PC-3 (cell line): ENCODE measurements around the gene AIG1. TPM values are rescaled to one million over a fixed set of nuclear protein-coding genes. Genes with fewer than 3 reads are reported as not detected.

Experiments used
- ATAC-seq: fragments of 200-7000 bp; cut with Tn5 transposase; 2 replicates; pipeline ENCODE4 v1.9.1; 2020; ENCODE audit warnings: mild to moderate bottlenecking, moderate library complexity
- BruUV-seq: library from RNA; stranded (reverse); fragments of 400-500 nt; replicated peaks from 2 replicates; lab custom pipeline; 2021; lab: Mats Ljungman, UMichigan
- CTCF ChIA-PET: fragments of 300-600 bp; sonication (Branson Sonifier 250); formaldehyde crosslinking; loops from one replicate; lab custom pipeline; 2022; ENCODE audit warnings: antibody characterized with exemption; lab: Charles Lee
- POLR2A ChIA-PET: fragments of 300-600 bp; sonication (Branson Sonifier 250); formaldehyde crosslinking; loops from one replicate; lab custom pipeline; 2022; ENCODE audit warnings: antibody characterized with exemption; ENCODE audit not compliant: unreplicated experiment; lab: Charles Lee
- DNase-seq: peaks from one replicate; pipeline ENCODE4 v3.0.0-alpha.2; 2015
- H2AFZ ChIP-seq: fragments of 300-600 bp; sonication (generic); 2 replicates; pipeline ENCODE4 v1.6.0; 2016; ENCODE audit warnings: antibody characterized with exemption, low read length
- H3F3A ChIP-seq: fragments of 300-600 bp; sonication (generic); one replicate; pipeline ENCODE4 v1.6.0; 2017; ENCODE audit warnings: antibody characterized with exemption, low read length, control low read depth, mild to moderate bottlenecking; ENCODE audit not compliant: unreplicated experiment
- H3K27ac ChIP-seq: fragments of 300-600 bp; sonication (generic); 2 replicates; pipeline ENCODE4 v1.5.1; 2016; ENCODE audit warnings: mild to moderate bottlenecking, low read length
- H3K27me3 ChIP-seq: fragments of 300-600 bp; sonication (generic); 2 replicates; pipeline ENCODE4 v1.6.1; 2016; ENCODE audit warnings: low read length, mixed read lengths
- H3K36me3 ChIP-seq: fragments of 300-600 bp; sonication (generic); 2 replicates; pipeline ENCODE4 v1.6.1; 2016; ENCODE audit warnings: low read depth, mixed run types, low read length, mixed read lengths
- H3K4me1 ChIP-seq: fragments of 300-600 bp; sonication (generic); 2 replicates; pipeline ENCODE4 v1.5.1; 2016; ENCODE audit warnings: low read length; ENCODE audit not compliant: insufficient read depth
- H3K4me2 ChIP-seq: fragments of 300-600 bp; sonication (generic); 2 replicates; pipeline ENCODE4 v1.6.0; 2016; ENCODE audit warnings: low read length
- H3K4me3 ChIP-seq: fragments of 300-600 bp; sonication (generic); 2 replicates; pipeline ENCODE4 v1.5.1; 2016; ENCODE audit warnings: mild to moderate bottlenecking, low read length, mixed read lengths
- H3K79me2 ChIP-seq: fragments of 300-600 bp; sonication (generic); 2 replicates; pipeline ENCODE4 v1.6.1; 2017; ENCODE audit warnings: low read length, mixed read lengths
- H3K9ac ChIP-seq: fragments of 300-600 bp; sonication (generic); 2 replicates; pipeline ENCODE4 v1.6.0; 2016; ENCODE audit warnings: mild to moderate bottlenecking, low read length
- H3K9me2 ChIP-seq: fragments of 300-600 bp; sonication (generic); replicated peaks from 2 replicates; pipeline ENCODE4 v1.6.1; 2016; ENCODE audit warnings: mixed run types, low read length, mixed read lengths
- H3K9me3 ChIP-seq: fragments of 300-600 bp; sonication (generic); 2 replicates; pipeline ENCODE4 v1.6.1; 2016; ENCODE audit warnings: low read length, mixed read lengths
- H4K20me1 ChIP-seq: fragments of 300-600 bp; sonication (generic); 2 replicates; pipeline ENCODE4 v1.6.1; 2016; ENCODE audit warnings: low read length, mixed read lengths
- EZH2 ChIP-seq: fragments of 300-600 bp; sonication (generic); IDR thresholded peaks from one replicate; pipeline ENCODE4 v1.6.1; 2017; ENCODE audit warnings: antibody characterized with exemption, mild to moderate bottlenecking, low read length; ENCODE audit not compliant: unreplicated experiment
- EZH2phosphoT487 ChIP-seq: fragments of 300-600 bp; sonication (generic); IDR thresholded peaks from 2 replicates; pipeline ENCODE4 v1.6.1; 2018; ENCODE audit warnings: mild to moderate bottlenecking, antibody characterized with exemption, low read length, borderline replicate concordance
- intact Hi-C: fragments of 100-400 bp; cut with micrococcal nuclease; formaldehyde crosslinking; loops from 2 replicates; pipeline ENCODE4 v1.9.0; 2023
- total RNA-seq: library from RNA; depleted of rRNA; stranded (reverse); fragments of >200 nt; gene quantifications from 2 replicates; pipeline ENCODE4 v1.2.3, GENCODE V29; 2014
- TF ChIP-seq, protein P1 (sequence below): fragments of 300-600 bp; sonication (generic); conservative IDR thresholded peaks from 2 replicates; pipeline ENCODE4 v1.5.1; 2017; ENCODE audit warnings: antibody characterized with exemption, low read depth, mild to moderate bottlenecking, low read length

The AIG1 gene
- total RNA-seq, 1 experiment from 2014 or later: 32.7 TPM

DNA sequence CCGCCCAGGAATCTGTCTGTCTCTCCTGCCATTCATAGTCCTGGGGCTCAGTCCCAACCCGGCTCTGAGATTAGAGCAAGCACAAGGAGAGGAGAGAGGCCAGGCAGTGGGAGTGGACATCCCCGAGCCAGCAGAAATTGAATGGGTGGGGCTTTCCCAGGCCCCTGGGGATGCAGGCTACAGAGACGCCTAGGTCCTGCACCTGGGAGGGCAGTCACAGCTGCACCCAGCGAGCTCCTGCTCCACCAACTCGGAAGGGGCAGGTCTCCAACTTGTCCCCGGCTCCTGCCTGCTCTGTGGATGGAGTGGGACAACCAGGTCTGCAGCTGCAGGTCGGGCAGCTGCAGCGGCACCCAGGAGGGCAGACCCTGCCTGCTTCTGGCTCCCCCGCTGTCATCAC, 11.1 kb upstream of the AIG1 start:
- intact Hi-C loops: loop anchor here (10.0 kb wide), 1 partner anchor 355 kb away; no protein-coding TSS in a partner anchor
- H3F3A ChIP-seq: no peaks in the 10 kb centered on the region
- no peaks in the 10 kb centered on the region for H3K9me3 ChIP-seq
- H3K4me1 ChIP-seq: no peaks in the 10 kb centered on the region
- H3K36me3 ChIP-seq: no peaks in the 10 kb centered on the region
- no peak overlapping the region for H3K9ac ChIP-seq
- no peaks in the 10 kb centered on the region for H3K79me2 ChIP-seq
- ChIA-PET CTCF (no interaction called here), POLR2A (no interaction called here)
- H2AFZ ChIP-seq: no peak overlapping the region
- no TSS peak for BruUV-seq
- H3K4me3 ChIP-seq: no peak overlapping the region
- no peaks in the 10 kb centered on the region for H4K20me1 ChIP-seq
- TF ChIP-seq, protein P1, sequence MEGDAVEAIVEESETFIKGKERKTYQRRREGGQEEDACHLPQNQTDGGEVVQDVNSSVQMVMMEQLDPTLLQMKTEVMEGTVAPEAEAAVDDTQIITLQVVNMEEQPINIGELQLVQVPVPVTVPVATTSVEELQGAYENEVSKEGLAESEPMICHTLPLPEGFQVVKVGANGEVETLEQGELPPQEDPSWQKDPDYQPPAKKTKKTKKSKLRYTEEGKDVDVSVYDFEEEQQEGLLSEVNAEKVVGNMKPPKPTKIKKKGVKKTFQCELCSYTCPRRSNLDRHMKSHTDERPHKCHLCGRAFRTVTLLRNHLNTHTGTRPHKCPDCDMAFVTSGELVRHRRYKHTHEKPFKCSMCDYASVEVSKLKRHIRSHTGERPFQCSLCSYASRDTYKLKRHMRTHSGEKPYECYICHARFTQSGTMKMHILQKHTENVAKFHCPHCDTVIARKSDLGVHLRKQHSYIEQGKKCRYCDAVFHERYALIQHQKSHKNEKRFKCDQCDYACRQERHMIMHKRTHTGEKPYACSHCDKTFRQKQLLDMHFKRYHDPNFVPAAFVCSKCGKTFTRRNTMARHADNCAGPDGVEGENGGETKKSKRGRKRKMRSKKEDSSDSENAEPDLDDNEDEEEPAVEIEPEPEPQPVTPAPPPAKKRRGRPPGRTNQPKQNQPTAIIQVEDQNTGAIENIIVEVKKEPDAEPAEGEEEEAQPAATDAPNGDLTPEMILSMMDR: no peak
- TF ChIP-seq EZH2phosphoT487 (no peak), EZH2 (no peak)
- DNase-seq (no peak), ATAC-seq (no peak)
- H3K9me2 ChIP-seq: no peaks in the 10 kb centered on the region
- H3K4me2 ChIP-seq: no peak overlapping the region
- no peak overlapping the region for H3K27ac ChIP-seq
- no peaks in the 10 kb centered on the region for H3K27me3 ChIP-seq

DNA sequence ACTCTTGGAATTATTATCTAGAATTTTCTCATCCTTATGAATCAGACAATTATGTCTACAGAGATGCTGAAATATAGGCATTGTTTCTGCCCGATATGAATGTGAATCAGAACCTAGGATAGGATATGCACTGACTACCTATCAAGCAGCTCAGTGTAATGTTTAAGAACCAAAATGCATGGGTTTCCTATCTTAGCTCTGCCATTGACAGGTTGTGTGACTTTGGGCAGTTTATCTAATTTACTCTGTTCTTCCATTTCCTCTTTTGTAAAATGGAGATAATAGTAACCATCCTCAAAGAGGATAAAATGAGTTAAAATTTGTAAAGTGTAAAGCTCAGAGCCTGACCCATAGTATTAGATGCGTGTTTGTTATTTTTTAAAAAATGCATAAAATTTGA, 10.2 kb upstream of the AIG1 start:
- DNase-seq (no peak), ATAC-seq (no peak)
- no peak for TF ChIP-seq EZH2
- TF ChIP-seq EZH2phosphoT487: no peak
- TF ChIP-seq, protein P1: no peak
- no peaks in the 10 kb centered on the region for H3K4me1 ChIP-seq
- no peak overlapping the region for H3K27ac ChIP-seq
- H3K9ac ChIP-seq: no peak overlapping the region
- no peaks in the 10 kb centered on the region for H3K79me2 ChIP-seq
- H3K9me2 ChIP-seq: no peaks in the 10 kb centered on the region
- H3K4me3 ChIP-seq: no peak overlapping the region
- H3K4me2 ChIP-seq: no peak overlapping the region
- no peaks in the 10 kb centered on the region for H3F3A ChIP-seq
- no peaks in the 10 kb centered on the region for H3K9me3 ChIP-seq
- no peak overlapping the region for H2AFZ ChIP-seq
- POLR2A ChIA-PET: no interaction called here
- H3K36me3 ChIP-seq: no peaks in the 10 kb centered on the region
- no TSS peak for BruUV-seq
- CTCF ChIA-PET: no interaction called here
- H4K20me1 ChIP-seq: no peaks in the 10 kb centered on the region
- intact Hi-C loops: loop anchor here (10.0 kb wide), 1 partner anchor 356 kb away; no protein-coding TSS in a partner anchor
- H3K27me3 ChIP-seq: no peaks in the 10 kb centered on the region

DNA sequence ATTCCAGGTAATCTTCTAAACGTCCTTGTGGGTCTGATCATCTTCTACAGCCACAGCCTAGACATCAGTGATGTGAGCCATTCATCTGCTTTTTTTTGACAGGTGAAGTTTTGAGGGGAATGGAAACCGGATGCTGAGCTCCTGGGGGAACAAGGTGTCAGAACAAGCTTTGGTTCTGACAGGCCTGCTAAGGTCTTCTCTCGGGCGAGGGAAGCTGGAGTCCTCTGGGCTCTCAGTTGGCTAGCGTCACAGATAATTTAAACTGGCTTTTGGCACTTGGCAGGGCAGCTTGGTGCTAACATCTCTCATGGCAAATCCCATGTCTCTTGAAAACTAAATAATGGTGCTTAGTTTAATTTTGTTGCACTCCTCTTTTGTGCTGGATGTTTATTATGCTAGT, 8.4 kb upstream of the AIG1 start:
- TF ChIP-seq, protein P1: no peak
- TF ChIP-seq EZH2phosphoT487 (no peak), EZH2 (no peak)
- H3K9me3 ChIP-seq: no peaks in the 10 kb centered on the region
- DNase-seq (no peak), ATAC-seq (no peak)
- BruUV-seq: no TSS peak
- no peaks in the 10 kb centered on the region for H3K27me3 ChIP-seq
- H3K9ac ChIP-seq: no peak overlapping the region
- H3K27ac ChIP-seq: no peak overlapping the region
- ChIA-PET POLR2A (no interaction called here), CTCF (no interaction called here)
- H3F3A ChIP-seq: no peaks in the 10 kb centered on the region
- H3K79me2 ChIP-seq: no peaks in the 10 kb centered on the region
- no peaks in the 10 kb centered on the region for H4K20me1 ChIP-seq
- H3K36me3 ChIP-seq: no peaks in the 10 kb centered on the region
- intact Hi-C loops: loop anchor here (10.0 kb wide), 1 partner anchor 357 kb away; no protein-coding TSS in a partner anchor
- H3K9me2 ChIP-seq: no peaks in the 10 kb centered on the region
- no peak overlapping the region for H3K4me2 ChIP-seq
- H2AFZ ChIP-seq: no peak overlapping the region
- H3K4me1 ChIP-seq: no peaks in the 10 kb centered on the region
- no peak overlapping the region for H3K4me3 ChIP-seq
